CD4-positive, alpha-beta T cell treated with Interferon gamma for 1 hour (primary cell): ENCODE results near the gene ZNF728.
"Not testable (repeated sequence)": the region's sequence is repeated elsewhere in the genome, so short reads cannot be mapped to it uniquely, and the experiment has no call there.

ENCODE experiments used
- DNase-seq: peaks from one replicate; pipeline ENCODE4 v3.0.0-alpha.2; 2020

The ZNF728 gene

GRCh38 chr19:23002690-23003422 lies at the start of gene ZNF728:
Gene ZNF728 (minus strand): TSS chr19:23003176. CDS start chr19:23003030, 146 bp downstream.
- DNase-seq: no peak

GRCh38 chr19:23052349-23052748 lies 49.4 kb upstream of the ZNF728 start:
- DNase-seq: no peak

- no peak for DNase-seq
Observed at GRCh38 chr19:23049256-23049655, 46.3 kb upstream of the ZNF728 start.

- no peak for DNase-seq
Observed at GRCh38 chr19:23046743-23047142, 43.8 kb upstream of the ZNF728 start.

- no peak for DNase-seq
Observed at GRCh38 chr19:23033721-23034120, 30.7 kb upstream of the ZNF728 start.

- DNase-seq: no peak
Observed at GRCh38 chr19:23015660-23016059, 12.7 kb upstream of the ZNF728 start.

- DNase-seq: not testable (repeated sequence)
Observed at GRCh38 chr19:22994957-22995356, 8.0 kb downstream of the ZNF728 start.

- DNase-seq: no peak
Observed at GRCh38 chr19:22976248-22976647, 26.7 kb downstream of the ZNF728 start.

GRCh38 chr19:22975546-22976136 lies 27.3 kb downstream of the ZNF728 start:
- DNase-seq: not testable (repeated sequence)

- no peak for DNase-seq
Observed at GRCh38 chr19:22945560-22945959, 57.4 kb downstream of the ZNF728 start.

GRCh38 chr19:22935151-22935550 lies 67.8 kb downstream of the ZNF728 start:
- no peak for DNase-seq

- DNase-seq: not testable (repeated sequence)
Observed at GRCh38 chr19:22927576-22927975, 75.4 kb downstream of the ZNF728 start.

GRCh38 chr19:22925181-22925580 lies 77.8 kb downstream of the ZNF728 start:
- DNase-seq: not testable (repeated sequence)
